K562 (cell line): ENCODE data around the gene NUDT2. TPM values are rescaled to one million over a fixed set of nuclear protein-coding genes. Genes with fewer than 3 reads are reported as not detected.

ENCODE experiments used
- ATAC-seq: fragments of 200-7000 bp; cut with Tn5 transposase; 3 replicates; pipeline ENCODE4 v1.9.1; 2020; ENCODE audit warnings: moderate library complexity
- BruUV-seq: library from RNA; stranded (reverse); fragments of 400-500 nt; replicated peaks from 2 replicates; lab custom pipeline; 2021; lab: Mats Ljungman, UMichigan
- CTCF ChIA-PET: fragments of 300-600 bp; formaldehyde crosslinking; extraction: SDS; loops from one replicate; lab custom pipeline; 2021; ENCODE audit warnings: low intra/inter-chr PET ratio; lab: Yijun Ruan, JAX
- POLR2A ChIA-PET: fragments of 300-600, 350-650 bp; sonication (Branson Sonifier 250); formaldehyde crosslinking; extraction: SDS; loops from one replicate; lab custom pipeline; 2021; ENCODE audit warnings: antibody characterized with exemption, inconsistent platforms; lab: Yijun Ruan, JAX
- DNase-seq, 4 experiments: peaks; one replicate each; pipeline versions ENCODE4 v3.0.0 to v3.0.0-alpha.2; 2011 to 2018; ENCODE audit warnings: low spot score in 3 of 4, mixed read lengths in 3 of 4; ENCODE audit errors: extremely low read depth in 1 of 4
- FAIRE-seq: peaks from 2 replicates; lab custom pipeline; 2011; peaks lifted over from hg19 to GRCh38; lab: Jason Lieb, UNC
- H2AFZ ChIP-seq: 2 replicates; pipeline ENCODE4 v1.6.0; 2011; ENCODE audit warnings: low read depth, low read length, control low read depth, inconsistent platforms
- H3K27ac ChIP-seq: fragments of 200-600 bp; 3 replicates; pipeline ENCODE4 v1.8.0; 2011; ENCODE audit warnings: low read depth, mild to moderate bottlenecking, control low read depth, inconsistent platforms, low read length, moderate library complexity, mixed read lengths; ENCODE audit errors: extremely low read depth
- H3K27me3 ChIP-seq, 2 experiments: fragments of 300-600 bp in 1 of 2; 2 replicates in 1 of 2; 3 replicates in 1 of 2; pipeline versions ENCODE4 v1.6.0 to v1.8.0; 2011; ENCODE audit warnings: inconsistent platforms in 2 of 2, low read length in 2 of 2, mild to moderate bottlenecking in 1 of 2, mixed read lengths in 1 of 2, moderate library complexity in 1 of 2; ENCODE audit not compliant: control insufficient read depth in 2 of 2, insufficient read depth in 2 of 2
- H3K36me3 ChIP-seq: fragments of 300-600 bp; 3 replicates; pipeline ENCODE4 v1.8.0; 2011; ENCODE audit warnings: mild to moderate bottlenecking, low read length, inconsistent platforms; ENCODE audit not compliant: control insufficient read depth, insufficient read depth
- H3K4me1 ChIP-seq, 2 experiments: fragments of 200-600 bp in 1 of 2; replicated peaks in 1 of 2; 2 replicates in 1 of 2; 3 replicates in 1 of 2; pipeline versions ENCODE4 v1.5.1 to v1.8.0; 2011; ENCODE audit warnings: inconsistent platforms in 2 of 2, low read length in 2 of 2, mild to moderate bottlenecking in 1 of 2, mixed read lengths in 1 of 2, moderate library complexity in 1 of 2; ENCODE audit not compliant: control insufficient read depth in 2 of 2, insufficient read depth in 2 of 2
- H3K4me2 ChIP-seq: 2 replicates; pipeline ENCODE4 v1.6.1; 2011; ENCODE audit warnings: low read length, control low read depth, inconsistent platforms, mixed read lengths; ENCODE audit not compliant: insufficient read depth
- H3K4me3 ChIP-seq: fragments of 200-600 bp; sonication (generic), shearing (Covaris generic); 2 replicates; pipeline ENCODE4 v1.5.1; 2016; ENCODE audit warnings: control low read depth, inconsistent platforms
- H3K79me2 ChIP-seq: fragments of 200-600 bp; 3 replicates; pipeline ENCODE4 v1.8.0; 2011; ENCODE audit warnings: low read length, inconsistent platforms; ENCODE audit not compliant: control insufficient read depth, insufficient read depth
- H3K9ac ChIP-seq, 2 experiments: 2 replicates each; pipeline versions ENCODE4 v1.6.0 to v1.6.1; 2011; ENCODE audit warnings: low read depth in 2 of 2, low read length in 2 of 2, control low read depth in 1 of 2, inconsistent platforms in 1 of 2, mild to moderate bottlenecking in 1 of 2, mixed read lengths in 1 of 2; ENCODE audit not compliant: insufficient read depth in 1 of 2
- H3K9me1 ChIP-seq: one replicate; pipeline ENCODE4 v1.6.0; 2011; ENCODE audit warnings: inconsistent platforms, mild to moderate bottlenecking, low read length, moderate library complexity; ENCODE audit not compliant: control insufficient read depth, insufficient read depth
- H3K9me3 ChIP-seq: replicated peaks from 2 replicates; pipeline ENCODE4 v1.5.1; 2011; ENCODE audit warnings: low read depth, low read length, inconsistent platforms; ENCODE audit not compliant: control insufficient read depth, insufficient read depth
- H4K20me1 ChIP-seq: replicated peaks from 2 replicates; pipeline ENCODE4 v1.6.1; 2011; ENCODE audit warnings: low read length, inconsistent platforms, mixed read lengths; ENCODE audit not compliant: control insufficient read depth, insufficient read depth
- ASH1L ChIP-seq: fragments of 450-650 bp; IDR thresholded peaks from 2 replicates; pipeline ENCODE4 v1.6.1; 2018; ENCODE audit warnings: borderline replicate concordance, mild to moderate bottlenecking, low read depth; ENCODE audit not compliant: partially characterized antibody
- EP300 ChIP-seq: IDR thresholded peaks from 2 replicates; pipeline ENCODE4 v1.6.1; 2012; ENCODE audit warnings: low read length, improper control_type of control experiment
- ETV5 ChIP-seq: sonication (generic); formaldehyde crosslinking; IDR thresholded peaks from 2 replicates; pipeline ENCODE4 v1.4.0; 2020; ENCODE audit warnings: low read depth, mild to moderate bottlenecking, missing genetic modification reagents
- HMG20B ChIP-seq: fragments of 250-450 bp; sonication (Bioruptor Pico); IDR thresholded peaks from 2 replicates; pipeline ENCODE4 v1.5.0; 2021; ENCODE audit warnings: mild to moderate bottlenecking
- HNRNPK ChIP-seq: fragments of 200-400 bp; formaldehyde crosslinking; IDR thresholded peaks from one replicate; pipeline ENCODE4 v1.6.1; 2018; ENCODE audit warnings: mild to moderate bottlenecking, low read depth, low read length; ENCODE audit not compliant: poor library complexity, severe bottlenecking
- SIRT6 ChIP-seq: IDR thresholded peaks from one replicate; pipeline ENCODE4 v1.6.1; 2012; ENCODE audit warnings: low read depth, mild to moderate bottlenecking, control low read depth, inconsistent platforms, low read length, moderate library complexity
- TRIM24 ChIP-seq, 2 experiments: fragments of 450-650 bp; IDR thresholded peaks; 2 replicates each; pipeline ENCODE4 v1.6.1; 2016
- YBX1 ChIP-seq: fragments of 450-650 bp; IDR thresholded peaks from 2 replicates; pipeline ENCODE4 v1.7.1; 2016; ENCODE audit warnings: mild to moderate bottlenecking
- WGBS: fragments of 100-300 bp; shearing (Covaris generic); methylation state at CpG from one replicate; pipeline ENCODE4 v1.1.6; 2016; ENCODE audit warnings: low coverage, mixed read lengths; ENCODE audit not compliant: insufficient coverage; ENCODE audit errors: missing lambda C conversion rate; 5-methylcytosine and 5-hydroxymethylcytosine counted together
- in situ Hi-C: fragments of 300-500 bp; cut with MboI; formaldehyde crosslinking; loops from 4 replicates; pipeline ENCODE4 v1.15.0; 2018; ENCODE audit warnings: inconsistent platforms, mixed read lengths
- intact Hi-C: fragments of 100-400 bp; cut with micrococcal nuclease; formaldehyde crosslinking; loops from 2 replicates; pipeline ENCODE4 v1.14.2; 2022
- polyA plus RNA-seq, 8 experiments: library from polyadenylated mRNA; depleted of rRNA in 4 of 8; stranded (reverse) in 5 of 8; unstranded in 3 of 8; fragments of >200 nt; fragmentation: Nextera tagmentation in 2 of 8; fragmentation: Illumina TruSeq in 1 of 8; extraction: Ambion mirVana in 2 of 8; extraction: Trizol in 1 of 8; gene quantifications; 2 replicates each; pipeline versions ENCODE4 v1.2.1 to v1.2.3, GENCODE V29; 2011 to 2014; ENCODE audit warnings: inconsistent platforms in 1 of 8, missing spikeins in 1 of 8
- total RNA-seq, 7 experiments: library from RNA; depleted of rRNA in 6 of 7; stranded (reverse); fragments of >200 nt in 6 of 7; fragmentation: Illumina TruSeq in 2 of 7; extraction: Trizol in 2 of 7; gene quantifications; 2 replicates each; pipeline versions ENCODE4 v1.2.1 to v1.2.3, GENCODE V29; 2011 to 2021; ENCODE audit warnings: low replicate concordance in 1 of 7
- TF ChIP-seq, protein P1 (sequence below): fragments of 150-350 bp; IDR thresholded peaks from 2 replicates; pipeline ENCODE4 v1.6.1; 2014; ENCODE audit warnings: low read depth, mild to moderate bottlenecking, low read length, borderline replicate concordance
- TF ChIP-seq, protein P2 (sequence below): fragments of 250-450 bp; sonication (Bioruptor Pico); IDR thresholded peaks from 2 replicates; pipeline ENCODE4 v1.5.0; 2021; ENCODE audit warnings: mild to moderate bottlenecking, moderate library complexity
- TF ChIP-seq, protein P3 (sequence below): fragments of 450-650 bp; IDR thresholded peaks from 2 replicates; pipeline ENCODE4 v1.6.1; 2018; ENCODE audit not compliant: partially characterized antibody

The NUDT2 gene
- total and polyA plus RNA-seq, 9 of the 15 experiments (the other 6 are each of a cell fraction or from before 2014, with no cell fraction given): 11.5 to 28.1 (median 19.0) TPM

DNA sequence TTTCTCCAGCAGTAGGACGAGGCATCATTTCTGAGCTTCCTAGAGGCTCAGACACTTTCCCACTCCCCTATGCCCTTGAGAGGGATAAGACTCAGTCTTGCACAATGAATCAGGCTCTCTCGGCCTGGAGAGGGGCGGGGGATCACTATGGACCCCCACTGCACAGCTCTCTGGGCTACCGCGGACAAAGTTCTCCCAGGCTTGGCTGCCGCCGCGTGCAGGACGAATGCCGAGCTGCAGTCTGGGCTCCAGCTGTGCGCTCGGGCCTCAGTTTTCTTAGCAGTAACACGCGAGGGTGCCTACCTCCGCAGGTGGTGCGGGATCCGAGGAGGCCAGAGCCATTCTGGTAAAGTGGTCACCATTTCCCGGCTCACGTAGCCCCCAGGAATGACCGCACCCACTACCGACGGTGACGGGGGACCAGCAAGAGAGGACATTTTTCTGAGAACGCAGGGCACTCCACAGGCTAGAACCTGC, 50.7 kb downstream of the NUDT2 start:
- 81% methylated on average over 13 of the region's 24 CpGs for WGBS
- 0 out of 4 replicates have a peak overlapping the region, but pooled peaks of 1 of the 2 experiments have one; percentile 19 for H3K9ac ChIP-seq
- H3K4me3 ChIP-seq: no peak overlapping the region
- no peaks in the 10 kb centered on the region for H3K79me2 ChIP-seq
- no peaks in the 10 kb centered on the region for H4K20me1 ChIP-seq
- peak overlapping the region; percentile 74; the same call in 1 of the 2 replicates for H3K4me2 ChIP-seq
- no peaks in the 10 kb centered on the region for H3K9me1 ChIP-seq
- DNase-seq (no peak), FAIRE-seq (no peak), ATAC-seq (no peak)
- ChIA-PET CTCF (interaction anchor here (1.2 kb wide), 1 partner anchor 49 kb away, joined by 3 read pairs; no protein-coding TSS in a partner anchor), POLR2A (interaction anchor here (0.5 kb wide), 1 partner anchor 193 kb away, joined by 4 read pairs; no protein-coding TSS in a partner anchor)
- in situ Hi-C loops: no loop called here
- H3K4me1 ChIP-seq: peaks cover 9 to 39% of the 10 kb centered on the region in 2 experiments; a peak in 4 of 5 replicates
- BruUV-seq: no TSS peak
- H3K9me3 ChIP-seq: no peaks in the 10 kb centered on the region
- peak overlapping the region; percentile 96 for H2AFZ ChIP-seq
- no peaks in the 10 kb centered on the region for H3K36me3 ChIP-seq
- intact Hi-C loops: no loop called here
- H3K27ac ChIP-seq: peak overlapping the region; percentile 32; the same call in 1 of the 3 replicates
- H3K27me3 ChIP-seq: no peaks in the 10 kb centered on the region
- TF ChIP-seq, protein P1, sequence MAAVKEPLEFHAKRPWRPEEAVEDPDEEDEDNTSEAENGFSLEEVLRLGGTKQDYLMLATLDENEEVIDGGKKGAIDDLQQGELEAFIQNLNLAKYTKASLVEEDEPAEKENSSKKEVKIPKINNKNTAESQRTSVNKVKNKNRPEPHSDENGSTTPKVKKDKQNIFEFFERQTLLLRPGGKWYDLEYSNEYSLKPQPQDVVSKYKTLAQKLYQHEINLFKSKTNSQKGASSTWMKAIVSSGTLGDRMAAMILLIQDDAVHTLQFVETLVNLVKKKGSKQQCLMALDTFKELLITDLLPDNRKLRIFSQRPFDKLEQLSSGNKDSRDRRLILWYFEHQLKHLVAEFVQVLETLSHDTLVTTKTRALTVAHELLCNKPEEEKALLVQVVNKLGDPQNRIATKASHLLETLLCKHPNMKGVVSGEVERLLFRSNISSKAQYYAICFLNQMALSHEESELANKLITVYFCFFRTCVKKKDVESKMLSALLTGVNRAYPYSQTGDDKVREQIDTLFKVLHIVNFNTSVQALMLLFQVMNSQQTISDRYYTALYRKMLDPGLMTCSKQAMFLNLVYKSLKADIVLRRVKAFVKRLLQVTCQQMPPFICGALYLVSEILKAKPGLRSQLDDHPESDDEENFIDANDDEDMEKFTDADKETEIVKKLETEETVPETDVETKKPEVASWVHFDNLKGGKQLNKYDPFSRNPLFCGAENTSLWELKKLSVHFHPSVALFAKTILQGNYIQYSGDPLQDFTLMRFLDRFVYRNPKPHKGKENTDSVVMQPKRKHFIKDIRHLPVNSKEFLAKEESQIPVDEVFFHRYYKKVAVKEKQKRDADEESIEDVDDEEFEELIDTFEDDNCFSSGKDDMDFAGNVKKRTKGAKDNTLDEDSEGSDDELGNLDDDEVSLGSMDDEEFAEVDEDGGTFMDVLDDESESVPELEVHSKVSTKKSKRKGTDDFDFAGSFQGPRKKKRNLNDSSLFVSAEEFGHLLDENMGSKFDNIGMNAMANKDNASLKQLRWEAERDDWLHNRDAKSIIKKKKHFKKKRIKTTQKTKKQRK: no peak
- no peak for TF ChIP-seq TRIM24 (IDR thresholded peaks at IDR 0.05)
- TF ChIP-seq HNRNPK: no peak
- TF ChIP-seq YBX1: no peak
- TF ChIP-seq ASH1L: no peak
- TF ChIP-seq SIRT6: no peak
- no peak for TF ChIP-seq ETV5 (CRISPR knock-in tag)
- TF ChIP-seq HMG20B (CRISPR knock-in tag): no peak
- TF ChIP-seq, protein P2, sequence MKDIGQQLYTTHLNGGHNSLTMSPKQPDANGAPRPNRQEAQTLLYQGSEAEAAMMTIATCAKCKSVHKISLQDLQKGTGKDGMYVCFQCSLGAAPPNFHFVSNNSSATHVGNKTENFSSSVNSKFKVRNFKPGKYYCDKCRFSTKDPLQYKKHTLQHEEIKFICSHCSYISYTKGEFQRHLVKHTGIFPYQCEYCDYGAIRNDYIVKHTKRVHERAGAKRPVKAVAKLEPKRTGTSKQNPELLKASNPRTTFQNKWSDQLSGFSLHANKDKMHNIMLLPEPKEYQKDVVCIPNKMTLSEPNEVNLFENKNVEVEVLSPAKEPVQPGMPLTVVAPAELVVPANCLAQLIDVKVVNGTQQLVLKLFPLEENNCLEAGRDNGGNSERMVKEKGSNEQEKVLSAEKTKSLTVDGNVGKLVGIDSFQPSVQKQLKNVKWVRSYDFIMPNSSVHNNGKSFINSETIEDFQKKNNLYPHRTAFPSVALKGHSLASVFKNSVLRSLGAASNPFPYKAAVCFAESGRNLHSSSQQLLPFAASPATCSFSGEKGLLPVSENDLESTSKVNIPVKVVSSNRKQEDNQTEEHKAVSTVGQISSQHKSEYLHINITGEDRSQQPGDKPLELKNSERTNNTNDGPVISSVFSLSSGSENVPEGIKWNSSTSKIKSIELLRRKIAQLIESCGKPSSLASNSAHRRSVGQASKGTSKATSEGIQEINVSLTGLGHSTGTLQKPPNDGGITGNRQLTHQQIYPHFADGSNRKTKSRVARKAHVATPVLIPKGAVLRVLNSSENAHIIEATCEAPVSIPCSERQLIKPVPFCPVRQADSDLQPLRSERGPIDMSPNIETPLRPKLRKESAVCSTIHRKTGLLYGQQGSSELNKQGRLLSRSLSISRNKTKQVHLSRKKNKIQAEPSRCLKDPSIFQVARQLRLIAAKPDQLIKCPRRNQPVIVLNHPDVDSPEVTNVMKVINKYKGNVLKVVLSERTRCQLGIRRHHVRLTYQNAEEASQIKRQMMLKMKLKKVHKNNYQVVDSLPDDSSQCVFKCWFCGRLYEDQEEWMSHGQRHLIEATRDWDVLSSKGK (CRISPR knock-in tag): no peak
- TF ChIP-seq EP300: no peak
- TF ChIP-seq, protein P3, sequence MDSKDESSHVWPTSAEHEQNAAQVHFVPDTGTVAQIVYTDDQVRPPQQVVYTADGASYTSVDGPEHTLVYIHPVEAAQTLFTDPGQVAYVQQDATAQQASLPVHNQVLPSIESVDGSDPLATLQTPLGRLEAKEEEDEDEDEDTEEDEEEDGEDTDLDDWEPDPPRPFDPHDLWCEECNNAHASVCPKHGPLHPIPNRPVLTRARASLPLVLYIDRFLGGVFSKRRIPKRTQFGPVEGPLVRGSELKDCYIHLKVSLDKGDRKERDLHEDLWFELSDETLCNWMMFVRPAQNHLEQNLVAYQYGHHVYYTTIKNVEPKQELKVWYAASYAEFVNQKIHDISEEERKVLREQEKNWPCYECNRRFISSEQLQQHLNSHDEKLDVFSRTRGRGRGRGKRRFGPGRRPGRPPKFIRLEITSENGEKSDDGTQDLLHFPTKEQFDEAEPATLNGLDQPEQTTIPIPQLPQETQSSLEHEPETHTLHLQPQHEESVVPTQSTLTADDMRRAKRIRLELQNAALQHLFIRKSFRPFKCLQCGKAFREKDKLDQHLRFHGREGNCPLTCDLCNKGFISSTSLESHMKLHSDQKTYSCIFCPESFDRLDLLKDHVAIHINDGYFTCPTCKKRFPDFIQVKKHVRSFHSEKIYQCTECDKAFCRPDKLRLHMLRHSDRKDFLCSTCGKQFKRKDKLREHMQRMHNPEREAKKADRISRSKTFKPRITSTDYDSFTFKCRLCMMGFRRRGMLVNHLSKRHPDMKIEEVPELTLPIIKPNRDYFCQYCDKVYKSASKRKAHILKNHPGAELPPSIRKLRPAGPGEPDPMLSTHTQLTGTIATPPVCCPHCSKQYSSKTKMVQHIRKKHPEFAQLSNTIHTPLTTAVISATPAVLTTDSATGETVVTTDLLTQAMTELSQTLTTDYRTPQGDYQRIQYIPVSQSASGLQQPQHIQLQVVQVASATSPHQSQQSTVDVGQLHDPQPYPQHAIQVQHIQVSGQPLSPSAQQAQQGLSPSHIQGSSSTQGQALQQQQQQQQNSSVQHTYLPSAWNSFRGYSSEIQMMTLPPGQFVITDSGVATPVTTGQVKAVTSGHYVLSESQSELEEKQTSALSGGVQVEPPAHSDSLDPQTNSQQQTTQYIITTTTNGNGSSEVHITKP: no peak
